IMR-90 (cell line): Measurements from ENCODE around the gene HEATR5A. TPM values are rescaled to one million over a fixed set of nuclear protein-coding genes. Genes with fewer than 3 reads are reported as not detected.

Source experiments
- ATAC-seq: fragments of 200-7000 bp; cut with Tn5 transposase; 2 replicates; pipeline ENCODE4 v1.9.1; 2020; ENCODE audit warnings: low read depth, mild to moderate bottlenecking, moderate library complexity
- BruUV-seq: library from RNA; stranded (reverse); fragments of 400-500 nt; replicated peaks from 2 replicates; lab custom pipeline; 2021; lab: Mats Ljungman, UMichigan
- CTCF ChIA-PET: fragments of 300-600 bp; formaldehyde crosslinking; extraction: SDS; loops from one replicate; lab custom pipeline; 2021; ENCODE audit warnings: antibody characterized with exemption; lab: Yijun Ruan, JAX
- POLR2A ChIA-PET: fragments of 300-600 bp; sonication (Branson Sonifier 250); formaldehyde crosslinking; loops from one replicate; lab custom pipeline; 2022; ENCODE audit warnings: antibody characterized with exemption; ENCODE audit not compliant: unreplicated experiment; lab: Charles Lee
- DNase-seq: peaks from one replicate; pipeline ENCODE4 v3.0.0; 2013
- H2AFZ ChIP-seq: replicated peaks from 2 replicates; pipeline ENCODE3; 2013; ENCODE audit warnings: low read length, mild to moderate bottlenecking; ENCODE audit not compliant: poor library complexity
- H2AK5ac ChIP-seq: 2 replicates; pipeline ENCODE4 v1.6.1; 2013; ENCODE audit warnings: low read depth, low read length, inconsistent platforms
- H2AK9ac ChIP-seq: replicated peaks from 2 replicates; pipeline ENCODE3; 2013; ENCODE audit warnings: mild to moderate bottlenecking, low read depth, low read length, moderate library complexity; ENCODE audit not compliant: poor library complexity
- H2BK120ac ChIP-seq: 2 replicates; pipeline ENCODE4 v1.6.1; 2013; ENCODE audit warnings: low read depth, low read length, inconsistent platforms
- H2BK15ac ChIP-seq: 3 replicates; pipeline ENCODE4 v1.6.1; 2013; ENCODE audit warnings: low read depth, low read length, inconsistent platforms
- H2BK20ac ChIP-seq: 2 replicates; pipeline ENCODE4 v1.6.1; 2013; ENCODE audit warnings: low read depth, mild to moderate bottlenecking, inconsistent platforms, low read length, moderate library complexity
- H2BK5ac ChIP-seq: 2 replicates; pipeline ENCODE4 v1.6.1; 2013; ENCODE audit warnings: mild to moderate bottlenecking, low read depth, low read length, inconsistent platforms; ENCODE audit not compliant: poor library complexity, severe bottlenecking
- H3K14ac ChIP-seq: replicated peaks from 2 replicates; pipeline ENCODE4 v1.6.1; 2013; ENCODE audit warnings: low read depth, low read length, inconsistent platforms
- H3K18ac ChIP-seq: 2 replicates; pipeline ENCODE4 v1.6.1; 2013; ENCODE audit warnings: low read depth, low read length, control low read depth
- H3K23ac ChIP-seq: 2 replicates; pipeline ENCODE4 v1.6.1; 2013; ENCODE audit warnings: low read depth, low read length, inconsistent platforms
- H3K27ac ChIP-seq: 2 replicates; pipeline ENCODE4 v1.5.1; 2013; ENCODE audit warnings: mild to moderate bottlenecking, control low read depth, low read length; ENCODE audit not compliant: insufficient read depth
- H3K27me3 ChIP-seq: 2 replicates; pipeline ENCODE4 v1.6.1; 2013; ENCODE audit warnings: low read length; ENCODE audit not compliant: control insufficient read depth, insufficient read depth
- H3K36me3 ChIP-seq: 2 replicates; pipeline ENCODE4 v1.6.1; 2013; ENCODE audit warnings: low read length, mixed read lengths; ENCODE audit not compliant: control insufficient read depth, insufficient read depth
- H3K4ac ChIP-seq: 2 replicates; pipeline ENCODE4 v1.6.1; 2013; ENCODE audit warnings: low read depth, low read length, inconsistent platforms
- H3K4me1 ChIP-seq: 2 replicates; pipeline ENCODE4 v1.6.1; 2013; ENCODE audit warnings: low read length, mixed read lengths; ENCODE audit not compliant: control insufficient read depth, insufficient read depth
- H3K4me2 ChIP-seq: 2 replicates; pipeline ENCODE4 v1.6.1; 2013; ENCODE audit warnings: low read depth, mild to moderate bottlenecking, control low read depth, low read length, moderate library complexity
- H3K4me3 ChIP-seq: 2 replicates; pipeline ENCODE4 v1.5.1; 2013; ENCODE audit warnings: low read depth, mild to moderate bottlenecking, control low read depth, low read length, moderate library complexity; ENCODE audit not compliant: insufficient read depth
- H3K56ac ChIP-seq: 2 replicates; pipeline ENCODE4 v1.6.1; 2013; ENCODE audit warnings: low read length, inconsistent platforms; ENCODE audit not compliant: insufficient read depth; ENCODE audit errors: extremely low read depth
- H3K79me1 ChIP-seq, 2 experiments: 2 replicates each; pipeline ENCODE4 v1.6.1; 2013; ENCODE audit warnings: low read length in 2 of 2, inconsistent platforms in 1 of 2, low read depth in 1 of 2
- H3K9ac ChIP-seq: 2 replicates; pipeline ENCODE4 v1.6.1; 2013; ENCODE audit warnings: low read depth, low read length, control low read depth
- H3K9me1 ChIP-seq: 2 replicates; pipeline ENCODE4 v1.6.1; 2013; ENCODE audit warnings: low read length, inconsistent platforms; ENCODE audit not compliant: insufficient read depth
- H3K9me3 ChIP-seq: 2 replicates; pipeline ENCODE4 v1.6.1; 2013; ENCODE audit warnings: low read length; ENCODE audit not compliant: control insufficient read depth, insufficient read depth
- H4K20me1 ChIP-seq: 2 replicates; pipeline ENCODE4 v1.6.1; 2013; ENCODE audit warnings: low read length, inconsistent platforms; ENCODE audit not compliant: insufficient read depth
- H4K5ac ChIP-seq: 2 replicates; pipeline ENCODE4 v1.6.1; 2013; ENCODE audit warnings: mild to moderate bottlenecking, low read depth, low read length, control low read depth
- H4K8ac ChIP-seq, 2 experiments: 2 replicates each; pipeline ENCODE4 v1.6.1; 2013; ENCODE audit warnings: low read depth in 2 of 2, low read length in 2 of 2, control low read depth in 1 of 2, inconsistent platforms in 1 of 2
- H4K91ac ChIP-seq: 2 replicates; pipeline ENCODE4 v1.6.1; 2013; ENCODE audit warnings: low read depth, low read length, inconsistent platforms; ENCODE audit not compliant: insufficient read depth
- BHLHE40 ChIP-seq: fragments of 150-350 bp; IDR thresholded peaks from 2 replicates; pipeline ENCODE4 v1.6.1; 2016; ENCODE audit warnings: mild to moderate bottlenecking, low read depth, low read length
- CHD1 ChIP-seq: IDR thresholded peaks from 2 replicates; pipeline ENCODE4 v1.6.1; 2012; ENCODE audit warnings: low read depth, low read length, improper control_type of control experiment
- CTCF ChIP-seq: conservative IDR thresholded peaks from 2 replicates; pipeline ENCODE4 v1.5.1; 2012; ENCODE audit warnings: mild to moderate bottlenecking, low read depth, low read length, improper control_type of control experiment
- MAZ ChIP-seq: IDR thresholded peaks from 2 replicates; pipeline ENCODE4 v1.6.1; 2012; ENCODE audit warnings: low read depth, mild to moderate bottlenecking, low read length, improper control_type of control experiment, moderate library complexity, borderline replicate concordance
- MXI1 ChIP-seq: IDR thresholded peaks from 2 replicates; pipeline ENCODE4 v1.6.1; 2012; ENCODE audit warnings: low read depth, mild to moderate bottlenecking, low read length, moderate library complexity, borderline replicate concordance
- NFE2L2 ChIP-seq: fragments of 150-350 bp; IDR thresholded peaks from 2 replicates; pipeline ENCODE4 v1.6.1; 2016; ENCODE audit warnings: low read depth, mild to moderate bottlenecking, low read length
- POLR2A ChIP-seq: IDR thresholded peaks from 2 replicates; pipeline ENCODE4 v1.6.1; 2012; ENCODE audit warnings: mild to moderate bottlenecking, low read depth, low read length
- WGBS, 2 experiments: methylation state at CpG; one replicate each; pipeline versions ENCODE4 v1.1.5 to v1.1.7; 2013; ENCODE audit warnings: missing lambda C conversion rate in 2 of 2; ENCODE audit not compliant: insufficient read length in 1 of 2; ENCODE audit errors: extremely low coverage in 2 of 2; 5-methylcytosine and 5-hydroxymethylcytosine counted together
- dilution Hi-C: fragments of 300-500 bp; cut with HindIII; formaldehyde crosslinking; loops from one replicate; pipeline ENCODE4 v1.14.3; 2018; ENCODE audit warnings: low sequenced_read_pairs; ENCODE audit not compliant: unreplicated experiment
- in situ Hi-C: fragments of 300-500 bp; cut with MboI; formaldehyde crosslinking; loops from 3 replicates; pipeline ENCODE4 v1.14.3; 2019; ENCODE audit warnings: low sequenced_read_pairs, inconsistent platforms, mixed read lengths
- intact Hi-C: fragments of 100-400 bp; cut with micrococcal nuclease; formaldehyde crosslinking; loops from 2 replicates; pipeline ENCODE4 v1.10.0; 2022
- polyA plus RNA-seq, 3 experiments: library from polyadenylated mRNA; depleted of rRNA; stranded (reverse); fragments of >200 nt; gene quantifications; 2 replicates each; pipeline ENCODE4 v1.2.3, GENCODE V29; 2012; ENCODE audit warnings: low replicate concordance in 1 of 3
- total RNA-seq: library from RNA; depleted of rRNA; stranded (reverse); fragments of >200 nt; gene quantifications from 2 replicates; pipeline ENCODE4 v1.2.3, GENCODE V29; 2012

The HEATR5A gene
- total and polyA plus RNA-seq, 2 of the 4 experiments (the other 2 are of a cell fraction), result 14.0 to 48.9 TPM

DNA sequence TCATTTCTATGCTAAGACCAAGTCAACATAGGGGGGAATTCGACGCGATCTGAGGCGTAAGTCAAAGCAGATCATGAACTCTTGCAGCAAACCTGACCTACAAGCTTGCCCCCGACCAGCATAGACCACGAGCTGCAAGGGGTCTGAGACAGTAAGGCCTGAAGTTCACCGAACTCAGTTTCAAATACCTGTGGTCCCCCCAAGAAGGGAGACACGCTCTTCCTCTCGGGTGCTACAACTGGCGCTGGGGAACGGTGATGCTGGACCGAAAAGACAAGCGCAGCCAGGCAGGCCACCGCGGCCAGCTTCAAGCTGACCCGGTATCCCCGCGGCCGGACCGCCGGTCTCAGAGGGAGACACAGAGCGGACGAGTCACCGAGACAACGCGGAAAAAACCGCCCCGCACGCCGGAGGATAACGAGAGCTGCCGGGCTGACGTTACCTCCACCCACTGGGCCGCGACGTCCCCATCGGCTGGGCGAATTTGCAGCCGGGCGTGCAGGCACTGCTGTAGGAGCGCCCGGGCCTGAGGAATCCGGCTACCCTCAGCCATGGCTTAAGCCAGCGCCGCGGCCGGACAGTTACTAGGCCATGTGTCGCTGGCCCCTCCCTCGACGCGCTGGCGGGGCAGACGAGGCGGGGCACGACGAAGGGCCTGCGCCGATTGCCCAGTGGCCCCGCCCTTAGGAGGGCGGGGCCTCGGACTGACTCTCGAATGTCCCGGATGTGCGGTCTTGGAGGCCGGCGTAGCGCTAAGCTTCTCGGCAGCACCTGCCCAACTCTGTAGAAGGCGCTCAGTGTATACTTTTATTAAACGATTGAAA lies 36.7 kb upstream of the HEATR5A start, which contains the start of gene DTD2:
Gene DTD2 (minus strand): TSS at position 666 of the 824 bp plus-strand sequence. CDS start 113 bp downstream, at position 553.
- BruUV-seq, result TSS peak; percentile 60
- Histone ChIP-seq H3K36me3 (peaks cover 1% of the 10 kb centered on the region; the same call in 1 of the 2 replicates), H3K9me3 (no peaks in the 10 kb centered on the region), H3K18ac (peak within 1 kb of the TSS; percentile 51), H2AK5ac (peak within 1 kb of the TSS; percentile 83), H4K91ac (peak within 1 kb of the TSS; percentile 95), H2BK20ac (peak within 1 kb of the TSS; percentile 65), H2BK5ac (peak within 1 kb of the TSS; percentile 93), H3K4ac (peak within 1 kb of the TSS; percentile 98), H2BK120ac (peak within 1 kb of the TSS; percentile 77), H3K56ac (peak within 1 kb of the TSS; percentile 96), H3K27me3 (no peaks in the 10 kb centered on the region), H2BK15ac (peak within 1 kb of the TSS; percentile 99; the same call in 2 of the 3 replicates), H3K4me3 (peak within 1 kb of the TSS; percentile 77), H3K9ac (peak within 1 kb of the TSS; percentile 97), H4K5ac (peak within 1 kb of the TSS; percentile 68), H2AK9ac (peak within 1 kb of the TSS; percentile 92), H3K4me2 (peak within 1 kb of the TSS; percentile 93), H2AFZ (peak within 1 kb of the TSS; percentile 100), H3K27ac (peak within 1 kb of the TSS; percentile 97), H3K9me1 (no peaks in the 10 kb centered on the region), H3K23ac (peak within 1 kb of the TSS; percentile 100), H4K8ac (peak within 1 kb of the TSS; percentile 90 to 97), H3K79me1 (peaks cover 9% of the 10 kb centered on the region in 2 experiments; a peak in 3 of 4 replicates), H3K4me1 (peaks cover 2% of the 10 kb centered on the region; the same call in 1 of the 2 replicates), H4K20me1 (no peaks in the 10 kb centered on the region), H3K14ac (peak within 1 kb of the TSS; percentile 99)
- ATAC-seq (peak; percentile 99), DNase-seq (peak; percentile 92)
- in situ Hi-C loops, result no loop called here
- TF ChIP-seq CTCF (no peak), BHLHE40 (0 out of 2 replicates have a peak, but pooled peaks have one; percentile 14), CHD1 (0 out of 2 replicates have a peak, but pooled peaks have one; percentile 73), MXI1 (peak; percentile 94; the same call in 1 of the 2 replicates), NFE2L2 (no peak), MAZ (peak; percentile 94; the same call in 1 of the 2 replicates), POLR2A (peak; percentile 81)
- intact Hi-C loops, result loop anchor here (5.0 kb wide), 1 partner anchor 1105 kb away; no protein-coding TSS in a partner anchor
- CTCF ChIA-PET, result interaction anchor here (0.5 kb wide), 1 partner anchor 44 kb away, joined by 3 read pairs; no protein-coding TSS in a partner anchor
- POLR2A ChIA-PET, result interaction anchor here (0.6 to 0.7 kb wide), 2 partner anchors 498 to 615 kb away, joined by 3 read pairs; no protein-coding TSS in a partner anchor
- dilution Hi-C loops, result no loop called here
- WGBS, 2 experiments, result 1% methylated on average over 26 of the region's 70 CpGs; no CpG with 5 or more reads in 1 of the 2 experiments
